ENCODE measurements around the gene EXOC6.

EXOC6 gene

DNA sequence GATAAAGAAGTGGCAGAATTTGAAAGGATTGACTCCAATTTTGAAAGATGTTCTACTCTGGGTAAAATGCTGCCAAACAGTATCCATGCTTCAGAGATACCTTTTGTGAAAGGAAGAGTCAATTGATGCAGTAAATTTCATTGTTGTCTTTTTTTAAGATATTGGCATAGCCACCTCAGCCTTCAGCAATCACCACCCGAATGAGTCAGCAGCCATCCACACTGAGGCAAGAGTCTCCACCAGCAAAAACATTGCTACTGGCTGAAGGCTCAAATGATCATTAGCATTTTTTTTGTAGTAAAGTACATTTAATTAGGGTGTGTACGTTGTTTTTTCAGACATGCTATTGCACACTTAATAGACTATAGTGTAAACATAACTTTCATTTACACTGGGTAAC, 180.6 kb downstream of the EXOC6 start:
- DNase-seq (ENCODE audit: low read depth) = no peak
- TF ChIP-seq, protein P1, sequence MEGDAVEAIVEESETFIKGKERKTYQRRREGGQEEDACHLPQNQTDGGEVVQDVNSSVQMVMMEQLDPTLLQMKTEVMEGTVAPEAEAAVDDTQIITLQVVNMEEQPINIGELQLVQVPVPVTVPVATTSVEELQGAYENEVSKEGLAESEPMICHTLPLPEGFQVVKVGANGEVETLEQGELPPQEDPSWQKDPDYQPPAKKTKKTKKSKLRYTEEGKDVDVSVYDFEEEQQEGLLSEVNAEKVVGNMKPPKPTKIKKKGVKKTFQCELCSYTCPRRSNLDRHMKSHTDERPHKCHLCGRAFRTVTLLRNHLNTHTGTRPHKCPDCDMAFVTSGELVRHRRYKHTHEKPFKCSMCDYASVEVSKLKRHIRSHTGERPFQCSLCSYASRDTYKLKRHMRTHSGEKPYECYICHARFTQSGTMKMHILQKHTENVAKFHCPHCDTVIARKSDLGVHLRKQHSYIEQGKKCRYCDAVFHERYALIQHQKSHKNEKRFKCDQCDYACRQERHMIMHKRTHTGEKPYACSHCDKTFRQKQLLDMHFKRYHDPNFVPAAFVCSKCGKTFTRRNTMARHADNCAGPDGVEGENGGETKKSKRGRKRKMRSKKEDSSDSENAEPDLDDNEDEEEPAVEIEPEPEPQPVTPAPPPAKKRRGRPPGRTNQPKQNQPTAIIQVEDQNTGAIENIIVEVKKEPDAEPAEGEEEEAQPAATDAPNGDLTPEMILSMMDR (IDR thresholded peaks at IDR 0.05; ENCODE audit: low read depth, low read length, missing control alignments) = no peak
- in situ Hi-C loops (cut with HindIII; ENCODE audit: low sequenced_read_pairs) = no loop called here
- H3K4me3 ChIP-seq (ENCODE audit: low read depth, low read length) = no peak overlapping the region

DNA sequence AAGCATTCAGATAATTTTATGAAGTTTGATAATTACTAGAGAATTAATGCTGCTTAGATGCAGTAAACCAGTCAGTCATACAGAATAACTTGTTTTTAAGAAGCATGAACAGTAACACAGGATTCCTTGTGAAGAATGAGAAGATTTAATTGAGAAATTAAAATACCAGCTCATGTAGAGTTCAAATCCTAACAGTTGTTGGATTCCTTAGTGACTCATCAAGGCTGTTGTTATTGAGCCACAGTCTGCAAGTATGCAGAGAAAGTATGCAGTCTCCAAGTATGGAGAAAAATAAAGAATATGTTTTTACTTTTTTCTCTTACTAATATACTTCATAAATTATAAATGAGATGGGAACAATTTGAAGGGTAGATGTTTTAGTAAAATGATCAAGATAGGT, 182.1 kb downstream of the EXOC6 start:
- DNase-seq (ENCODE audit: low read depth) = peak; percentile 36
- no peak overlapping the region for H3K4me3 ChIP-seq (ENCODE audit: low read depth, low read length)
- TF ChIP-seq, protein P1 (IDR thresholded peaks at IDR 0.05; ENCODE audit: low read depth, low read length, missing control alignments) = no peak
- in situ Hi-C loops (cut with HindIII; ENCODE audit: low sequenced_read_pairs) = no loop called here

DNA sequence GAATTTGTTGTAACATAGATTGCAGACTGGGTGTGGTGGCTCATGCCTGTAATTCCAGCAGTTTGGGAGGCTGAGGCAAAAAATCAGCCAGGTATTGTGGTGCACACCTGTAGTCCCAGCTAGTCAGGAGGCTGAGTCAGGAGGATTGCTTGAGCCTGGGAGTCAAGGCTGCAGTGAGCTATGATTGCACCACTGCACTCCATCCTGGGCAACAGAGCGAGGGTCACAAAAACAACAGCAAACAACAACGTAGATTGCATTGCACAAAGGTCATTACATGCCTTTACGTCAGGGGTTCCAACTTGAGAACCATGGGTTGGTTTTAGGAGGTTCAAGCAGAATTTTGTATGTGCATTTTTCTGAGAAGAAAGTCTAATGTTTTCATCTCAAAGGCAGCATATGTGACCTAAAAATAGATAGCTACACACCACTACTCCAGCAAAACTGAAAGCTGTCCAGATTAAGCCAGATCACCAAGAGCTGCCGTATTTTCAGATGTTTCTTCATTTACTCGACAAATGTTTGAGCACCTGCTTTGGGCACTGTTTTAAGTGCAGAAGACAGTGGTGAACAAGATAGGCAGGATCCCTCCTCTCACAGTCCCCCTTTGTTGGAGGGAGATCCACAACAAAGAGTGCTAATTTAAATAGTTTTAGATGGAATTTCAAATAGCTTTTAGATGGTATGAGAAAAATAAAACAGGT, 183.9 kb downstream of the EXOC6 start:
- H3K4me3 ChIP-seq (ENCODE audit: low read depth, low read length) = no peak overlapping the region
- TF ChIP-seq, protein P1 (IDR thresholded peaks at IDR 0.05; ENCODE audit: low read depth, low read length, missing control alignments) = no peak
- no peak for DNase-seq (ENCODE audit: low read depth)
- in situ Hi-C loops (cut with HindIII; ENCODE audit: low sequenced_read_pairs) = no loop called here

DNA sequence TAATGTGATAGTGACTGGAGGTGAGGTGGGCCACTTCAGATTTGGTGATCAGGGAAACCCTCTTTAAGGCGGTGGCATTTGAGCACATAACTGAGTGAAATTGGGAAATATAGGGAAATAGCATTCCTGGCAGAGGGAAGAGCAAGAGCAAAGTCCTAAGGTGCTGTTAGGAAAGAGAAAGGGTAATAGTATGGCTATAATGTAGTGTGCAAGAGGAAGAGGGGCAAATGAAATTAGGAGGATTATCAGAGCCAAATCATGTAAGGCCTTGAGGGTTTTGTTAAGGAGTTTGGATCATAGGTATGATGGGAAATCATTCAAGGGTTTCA, 184.5 kb downstream of the EXOC6 start:
- no peak for DNase-seq (ENCODE audit: low read depth)
- no peak overlapping the region for H3K4me3 ChIP-seq (ENCODE audit: low read depth, low read length)
- in situ Hi-C loops (cut with HindIII; ENCODE audit: low sequenced_read_pairs) = no loop called here
- TF ChIP-seq, protein P1 (IDR thresholded peaks at IDR 0.05; ENCODE audit: low read depth, low read length, missing control alignments) = no peak

DNA sequence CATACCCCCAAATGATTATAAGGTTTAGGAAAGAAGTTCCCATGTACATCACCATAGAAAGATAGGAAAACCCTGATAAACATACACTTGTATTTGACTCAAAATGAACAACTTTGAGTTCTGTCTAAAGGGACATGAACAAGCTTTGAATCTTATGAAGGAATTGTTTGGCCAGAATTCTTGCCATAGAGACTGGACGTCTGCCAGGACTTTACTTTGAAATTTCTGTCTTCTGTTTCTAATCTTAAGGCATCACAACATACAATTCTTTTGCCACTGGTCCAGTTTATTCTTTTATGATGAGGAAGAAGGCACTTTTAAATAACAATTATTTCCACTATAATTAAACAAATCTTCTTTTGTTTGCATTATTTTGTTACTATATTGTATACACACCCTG, 186.1 kb downstream of the EXOC6 start:
- in situ Hi-C loops (cut with HindIII; ENCODE audit: low sequenced_read_pairs) = no loop called here

DNA sequence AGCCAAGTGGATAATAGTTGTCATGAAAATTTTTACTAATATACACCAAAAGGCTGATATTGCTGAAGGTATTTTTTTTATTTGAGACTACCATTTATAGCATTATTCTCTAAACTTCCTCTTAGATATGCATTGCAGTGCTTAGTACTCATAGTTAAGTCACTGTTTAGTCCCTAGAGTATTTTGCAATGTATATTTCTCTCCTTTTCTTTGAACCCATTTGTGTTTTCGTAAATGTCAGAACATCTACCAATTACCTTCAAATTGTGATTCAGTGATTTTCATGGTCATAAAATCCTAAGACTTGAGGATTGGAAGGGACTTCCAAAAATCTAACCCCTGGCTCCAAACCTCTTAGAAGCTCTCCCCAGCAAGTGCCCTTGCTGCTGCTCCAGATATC, 190.8 kb downstream of the EXOC6 start:
- in situ Hi-C loops (cut with HindIII; ENCODE audit: low sequenced_read_pairs) = no loop called here
- H3K4me3 ChIP-seq (ENCODE audit: low read depth, low read length) = no peak overlapping the region
- TF ChIP-seq, protein P1 (IDR thresholded peaks at IDR 0.05; ENCODE audit: low read depth, low read length, missing control alignments) = no peak
- DNase-seq (ENCODE audit: low read depth) = no peak

More for the DNA sequence above, 186.1 kb downstream of the EXOC6 start:
- DNase-seq (ENCODE audit: low read depth) = no peak
- H3K4me3 ChIP-seq (ENCODE audit: low read depth, low read length) = no peak overlapping the region
- TF ChIP-seq, protein P1 (IDR thresholded peaks at IDR 0.05; ENCODE audit: low read depth, low read length, missing control alignments) = no peak
